Panc1 (cell line): ENCODE measurements around the gene PSMD4. TPM values are rescaled to one million over a fixed set of nuclear protein-coding genes. Genes with fewer than 3 reads are reported as not detected.
A peak's percentile ranks its signal among the peaks of the same experiment; 100 is the strongest.

Source experiments
- ATAC-seq: fragments of 200-7000 bp; cut with Tn5 transposase; 2 replicates; pipeline ENCODE4 v1.9.1; 2020; ENCODE audit warnings: mild to moderate bottlenecking, moderate library complexity
- BruUV-seq: library from RNA; stranded (reverse); fragments of 400-500 nt; replicated peaks from 2 replicates; lab custom pipeline; 2021; lab: Mats Ljungman, UMichigan
- CTCF ChIA-PET: fragments of 300-600 bp; sonication (Branson Sonifier 250); formaldehyde crosslinking; loops from one replicate; lab custom pipeline; 2022; ENCODE audit warnings: antibody characterized with exemption; lab: Charles Lee
- POLR2A ChIA-PET: fragments of 300-600 bp; sonication (Branson Sonifier 250); formaldehyde crosslinking; loops from one replicate; lab custom pipeline; 2022; ENCODE audit warnings: antibody characterized with exemption; lab: Charles Lee
- DNase-seq: peaks from one replicate; pipeline ENCODE4 v3.0.0-alpha.2; 2010; ENCODE audit warnings: low read depth, low spot score
- H3K27ac ChIP-seq: 2 replicates; pipeline ENCODE4 v1.5.1; 2011; ENCODE audit warnings: mild to moderate bottlenecking, low read length, inconsistent platforms
- H3K27me3 ChIP-seq: fragments of 200-500 bp; sonication (Bioruptor generic); 2 replicates; pipeline ENCODE4 v1.6.0; 2014; ENCODE audit warnings: low read length, inconsistent platforms; ENCODE audit not compliant: control insufficient read depth, insufficient read depth
- H3K36me3 ChIP-seq: fragments of 200-500 bp; sonication (Bioruptor generic); 2 replicates; pipeline ENCODE4 v1.5.1; 2014; ENCODE audit warnings: inconsistent platforms, mild to moderate bottlenecking, low read length, moderate library complexity; ENCODE audit not compliant: control insufficient read depth, insufficient read depth
- H3K4me1 ChIP-seq: 2 replicates; pipeline ENCODE4 v1.5.1; 2011; ENCODE audit warnings: inconsistent platforms, mild to moderate bottlenecking, low read length, moderate library complexity; ENCODE audit not compliant: control insufficient read depth, insufficient read depth
- H3K4me3 ChIP-seq, 2 experiments: 2 replicates each; pipeline ENCODE4 v1.5.1; 2011 to 2012; ENCODE audit warnings: low read depth in 2 of 2, low read length in 2 of 2, mild to moderate bottlenecking in 2 of 2, inconsistent platforms in 1 of 2, moderate library complexity in 1 of 2
- H3K9me3 ChIP-seq: fragments of 200-500 bp; sonication (Bioruptor generic); 2 replicates; pipeline ENCODE4 v1.5.1; 2014; ENCODE audit warnings: low read depth, mild to moderate bottlenecking, inconsistent platforms, low read length, moderate library complexity; ENCODE audit not compliant: control insufficient read depth, insufficient read depth
- CTCF ChIP-seq: fragments of 450-650 bp; IDR thresholded peaks from 2 replicates; pipeline ENCODE4 v1.5.1; 2017; ENCODE audit warnings: mild to moderate bottlenecking
- POLR2AphosphoS5 ChIP-seq: IDR thresholded peaks from 2 replicates; pipeline ENCODE4 v1.6.1; 2012; ENCODE audit warnings: mild to moderate bottlenecking, low read depth, low read length, moderate library complexity
- REST ChIP-seq, 2 experiments: IDR thresholded peaks; 2 replicates each; pipeline ENCODE4 v1.6.1; 2011 to 2012; ENCODE audit warnings: low read depth in 2 of 2, control low read depth in 1 of 2, low read length in 1 of 2, mild to moderate bottlenecking in 1 of 2, moderate library complexity in 1 of 2; ENCODE audit not compliant: insufficient read depth in 1 of 2
- SIN3A ChIP-seq: IDR thresholded peaks from 2 replicates; pipeline ENCODE4 v1.6.1; 2012; ENCODE audit warnings: low read depth, mild to moderate bottlenecking, low read length, moderate library complexity, borderline replicate concordance; ENCODE audit not compliant: insufficient read depth
- TCF7L2 ChIP-seq: IDR thresholded peaks from 2 replicates; pipeline ENCODE4 v1.6.1; 2011; ENCODE audit warnings: mild to moderate bottlenecking, low read depth, low read length, inconsistent platforms
- in situ Hi-C: cut with HindIII; loops from 2 replicates; pipeline ENCODE4 v1.10.0; 2016; ENCODE audit warnings: low sequenced_read_pairs, low pct_unique_long_range_greater_than_20kb
- intact Hi-C: fragments of 100-400 bp; cut with micrococcal nuclease; formaldehyde crosslinking; loops from one replicate; pipeline ENCODE4 v1.10.0; 2022; ENCODE audit not compliant: unreplicated experiment
- total RNA-seq: library from RNA; stranded (reverse); gene quantifications from one replicate; pipeline ENCODE4 v1.2.1, GENCODE V29; 2021; ENCODE audit not compliant: unreplicated experiment

PSMD4 gene
- total RNA-seq, 1 experiment from 2014 or later, result 256 TPM

GRCh38 chr1:151246786-151247185, 7.7 kb upstream of the PSMD4 start:
- POLR2A ChIA-PET, result no interaction called here
- no peak overlapping the region for H3K4me3 ChIP-seq
- no TSS peak for BruUV-seq
- no peak for DNase-seq
- TF ChIP-seq POLR2AphosphoS5, result no peak
- no peak for TF ChIP-seq TCF7L2
- TF ChIP-seq REST (IDR thresholded peaks at IDR 0.05; ENCODE audit: insufficient read depth in 1 of 2, low read depth in 2 of 2, low read length in 1 of 2), result no peak
- TF ChIP-seq SIN3A, result no peak
- no peak for TF ChIP-seq CTCF
- no peak for ATAC-seq
- H3K36me3 ChIP-seq, result peaks cover 43% of the 10 kb centered on the region
- intact Hi-C loops, result no loop called here
- no peaks in the 10 kb centered on the region for H3K27me3 ChIP-seq
- no peaks in the 10 kb centered on the region for H3K4me1 ChIP-seq
- H3K27ac ChIP-seq, result no peak overlapping the region
- in situ Hi-C loops, result no loop called here
- CTCF ChIA-PET, result no interaction called here
- no peaks in the 10 kb centered on the region for H3K9me3 ChIP-seq

GRCh38 chr1:151251656-151252470, 2.7 kb upstream of the PSMD4 start:
- H3K9me3 ChIP-seq, result no peaks in the 10 kb centered on the region
- POLR2A ChIA-PET, result interaction anchor here (0.6 to 1.2 kb wide), 3 partner anchors 9 to 62 kb away, joined by 3 to 4 read pairs (median 4); partner anchors contain the start of gene VPS72
- H3K4me3 ChIP-seq, result no peak overlapping the region
- in situ Hi-C loops (no loop called here), intact Hi-C loops (loop anchor here (5.0 kb wide), 1 partner anchor 55 kb away; the partner anchor contains the start of gene PIP5K1A)
- BruUV-seq, result no TSS peak
- no peaks in the 10 kb centered on the region for H3K27me3 ChIP-seq
- H3K27ac ChIP-seq, result no peak overlapping the region
- CTCF ChIA-PET, result interaction anchor here (0.7 to 1.9 kb wide), 5 partner anchors 35 to 181 kb away, joined by 3 to 14 read pairs (median 3); partner anchors contain the start of gene GABPB2
- H3K4me1 ChIP-seq, result peaks cover 3% of the 10 kb centered on the region; the same call in 1 of the 2 replicates
- peak; percentile 89 for TF ChIP-seq CTCF
- TF ChIP-seq TCF7L2, result no peak
- DNase-seq (peak; percentile 58), ATAC-seq (peak; percentile 71)
- peaks cover 27% of the 10 kb centered on the region for H3K36me3 ChIP-seq
